Kidney epithelial cell (primary cell): ENCODE data around the gene IFT52. TPM values are rescaled to one million over a fixed set of nuclear protein-coding genes. Genes with fewer than 3 reads are reported as not detected.

Source experiments
- DNase-seq: peaks from one replicate; pipeline ENCODE4 v3.0.0-alpha.2; 2010; ENCODE audit warnings: low read depth
- H3K27me3 ChIP-seq: 2 replicates; pipeline ENCODE4 v1.6.0; 2011; ENCODE audit warnings: low read length; ENCODE audit not compliant: control insufficient read depth, insufficient read depth
- H3K36me3 ChIP-seq: 2 replicates; pipeline ENCODE4 v1.5.1; 2011; ENCODE audit warnings: low read length; ENCODE audit not compliant: control insufficient read depth, insufficient read depth
- H3K4me3 ChIP-seq: 2 replicates; pipeline ENCODE4 v1.5.1; 2011; ENCODE audit warnings: low read depth, mild to moderate bottlenecking, control low read depth, low read length
- CTCF ChIP-seq: IDR thresholded peaks from 2 replicates; pipeline ENCODE4 v1.5.1; 2011; ENCODE audit warnings: mild to moderate bottlenecking, moderate library complexity, low read length, control low read depth, inconsistent platforms; ENCODE audit not compliant: insufficient read depth, poor library complexity, severe bottlenecking
- total RNA-seq: library from RNA; depleted of rRNA; stranded (reverse); fragments of >200 nt; gene quantifications from 2 replicates; pipeline ENCODE4 v1.2.3, GENCODE V29; 2015

Gene IFT52
- total RNA-seq, 1 donor from 2014 or later: 29.7 TPM

- TF ChIP-seq CTCF: no peak
- DNase-seq: no peak
- Histone ChIP-seq H3K27me3 (no peaks in the 10 kb centered on the region), H3K36me3 (no peaks in the 10 kb centered on the region), H3K4me3 (no peak overlapping the region)
Measured at GRCh38 chr20:43682446-43682845, 91.7 kb downstream of the IFT52 start.

GRCh38 chr20:43686820-43687219 is 96.1 kb downstream of the IFT52 start:
- DNase-seq: no peak
- H3K36me3 ChIP-seq: no peaks in the 10 kb centered on the region

GRCh38 chr20:43689165-43689564 is 98.4 kb downstream of the IFT52 start:
- DNase-seq: no peak
- TF ChIP-seq CTCF: no peak
- Histone ChIP-seq H3K4me3 (no peak overlapping the region), H3K27me3 (no peaks in the 10 kb centered on the region), H3K36me3 (no peaks in the 10 kb centered on the region)

More at GRCh38 chr20:43686820-43687219, 96.1 kb downstream of the IFT52 start:
- Histone ChIP-seq H3K4me3 (no peak overlapping the region), H3K27me3 (no peaks in the 10 kb centered on the region)
- no peak for TF ChIP-seq CTCF

GRCh38 chr20:43690943-43691598 is 100.3 kb downstream of the IFT52 start:
- DNase-seq: no peak
- no peak for TF ChIP-seq CTCF
- Histone ChIP-seq H3K27me3 (no peaks in the 10 kb centered on the region), H3K4me3 (no peak overlapping the region), H3K36me3 (no peaks in the 10 kb centered on the region)

GRCh38 chr20:43691928-43692524 is 101.3 kb downstream of the IFT52 start:
- H3K36me3 ChIP-seq: no peaks in the 10 kb centered on the region
- H3K27me3 ChIP-seq: no peaks in the 10 kb centered on the region
- no peak overlapping the region for H3K4me3 ChIP-seq
- no peak for DNase-seq
- peak; percentile 72 for TF ChIP-seq CTCF

- TF ChIP-seq CTCF: no peak
- no peak for DNase-seq
- H3K4me3 ChIP-seq: no peak overlapping the region
- no peaks in the 10 kb centered on the region for H3K27me3 ChIP-seq
- no peaks in the 10 kb centered on the region for H3K36me3 ChIP-seq
Measured at GRCh38 chr20:43694763-43695162, 104.0 kb downstream of the IFT52 start.
